Measurements from ENCODE around the gene GLUL.

DNA sequence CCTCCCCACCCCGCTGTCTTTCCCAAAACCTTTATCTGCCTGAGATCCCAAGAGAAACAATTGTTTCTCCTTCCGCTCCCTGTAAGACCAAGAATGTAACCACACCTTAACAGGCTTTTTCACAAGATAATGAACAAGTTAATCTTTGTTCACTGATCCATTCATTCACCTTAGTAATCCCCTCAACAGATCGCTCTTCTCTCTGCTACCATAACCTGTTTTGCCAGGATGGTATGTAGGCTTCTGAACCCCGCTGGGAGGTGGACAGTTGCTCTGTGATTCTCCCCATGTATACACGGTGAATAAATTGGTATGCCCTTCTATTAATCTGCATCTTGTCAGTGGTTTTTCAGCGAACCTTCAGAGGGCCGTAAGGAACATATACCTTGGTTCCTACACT, 39.7 kb upstream of the GLUL start:
- TF ChIP-seq CTCF (IDR thresholded peaks at IDR 0.05) (no peak), POLR2AphosphoS5 (IDR thresholded peaks at IDR 0.05) (no peak)

Measured in breast epithelium (tissue), 3 donors.